GM12801 (cell line): ENCODE data around the gene SPINT2.

Source experiments
- CTCF ChIP-seq: IDR thresholded peaks from one replicate; pipeline ENCODE4 v1.5.1; 2011; ENCODE audit warnings: control low read depth; ENCODE audit not compliant: insufficient read length; ENCODE audit errors: extremely low read depth

SPINT2 gene

GRCh38 chr19:38264486-38265212 is at the start of gene SPINT2:
TSS of gene SPINT2 (plus strand) at chr19:38264573. CDS start at chr19:38264893, 320 bp downstream.
- no peak for TF ChIP-seq CTCF

- TF ChIP-seq CTCF, result no peak
These were observed 47.4 kb upstream of the SPINT2 start for GRCh38 chr19:38216785-38217641.

- TF ChIP-seq CTCF, result no peak
These were observed 46.2 kb upstream of the SPINT2 start for GRCh38 chr19:38218204-38218603.

- no peak for TF ChIP-seq CTCF
These were observed 45.2 kb upstream of the SPINT2 start for GRCh38 chr19:38219221-38219620.

- TF ChIP-seq CTCF, result no peak
These were observed 43.0 kb upstream of the SPINT2 start for GRCh38 chr19:38221421-38221820.

GRCh38 chr19:38221919-38222830 is 42.2 kb upstream of the SPINT2 start:
- no peak for TF ChIP-seq CTCF

- TF ChIP-seq CTCF, result no peak
These were observed 41.3 kb upstream of the SPINT2 start for GRCh38 chr19:38223119-38223523.
